ENCODE results near the gene CNGA2. TPM values are rescaled to one million over a fixed set of nuclear protein-coding genes. Genes with fewer than 3 reads are reported as not detected.
A peak's percentile ranks its signal among the peaks of the same experiment; 100 is the strongest.

Gene CNGA2
- total and polyA plus RNA-seq, 4 donors: not detected

DNA sequence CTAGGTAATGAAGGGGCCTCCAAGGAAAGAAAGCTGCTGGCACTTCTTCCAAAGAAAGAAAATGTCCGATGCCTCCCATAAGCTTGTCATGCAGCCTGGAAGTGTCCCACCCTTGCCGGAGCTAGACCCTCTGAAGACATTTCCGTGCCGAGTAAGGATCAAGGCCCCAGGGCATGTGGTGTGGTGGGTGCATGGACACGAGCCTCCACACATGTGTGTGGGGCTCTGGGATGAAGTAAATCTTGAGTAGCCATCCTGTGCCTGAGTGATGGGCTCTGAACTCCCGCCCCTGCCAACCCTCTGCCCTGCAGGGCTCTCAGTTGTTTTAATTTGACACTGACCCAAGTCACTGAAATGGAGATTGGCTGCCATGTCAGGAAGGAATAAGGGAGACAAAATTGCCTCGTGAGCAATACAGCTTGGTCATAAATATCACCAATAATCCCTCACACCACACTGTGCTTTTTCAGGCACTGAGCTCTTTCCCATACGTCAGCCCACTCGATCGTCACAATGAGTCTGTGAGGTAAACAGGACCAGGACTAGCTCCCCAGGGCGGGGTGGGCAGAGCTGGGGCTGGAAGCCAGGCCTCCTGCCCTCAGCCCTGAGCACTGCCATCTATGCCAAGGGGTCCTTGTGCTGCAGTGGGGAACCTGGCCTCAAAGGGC lies 24.6 kb downstream of the CNGA2 start:
- WGBS (ENCODE audit: insufficient coverage): 68% methylated on average over 11 of the region's 11 CpGs
- peaks cover 2% of the 10 kb centered on the region for H3K27me3 ChIP-seq (ENCODE audit: control insufficient read depth, insufficient read depth, low read length)
- no peak overlapping the region for H3K4me3 ChIP-seq (ENCODE audit: low read depth, low read length)
- no peak overlapping the region for H3K27ac ChIP-seq (ENCODE audit: low read depth, low read length)
- no peak for DNase-seq (ENCODE audit: low read depth in 4 of 6, low spot score in 6 of 6)
- peaks cover under 1% of the 10 kb centered on the region for H3K4me1 ChIP-seq (ENCODE audit: control insufficient read depth, insufficient read depth, low read length)
- H3K9me3 ChIP-seq (ENCODE audit: control insufficient read depth, insufficient read depth, low read length): no peaks in the 10 kb centered on the region
- no peaks in the 10 kb centered on the region for H3K36me3 ChIP-seq (ENCODE audit: control insufficient read depth, insufficient read depth, low read length)

DNA sequence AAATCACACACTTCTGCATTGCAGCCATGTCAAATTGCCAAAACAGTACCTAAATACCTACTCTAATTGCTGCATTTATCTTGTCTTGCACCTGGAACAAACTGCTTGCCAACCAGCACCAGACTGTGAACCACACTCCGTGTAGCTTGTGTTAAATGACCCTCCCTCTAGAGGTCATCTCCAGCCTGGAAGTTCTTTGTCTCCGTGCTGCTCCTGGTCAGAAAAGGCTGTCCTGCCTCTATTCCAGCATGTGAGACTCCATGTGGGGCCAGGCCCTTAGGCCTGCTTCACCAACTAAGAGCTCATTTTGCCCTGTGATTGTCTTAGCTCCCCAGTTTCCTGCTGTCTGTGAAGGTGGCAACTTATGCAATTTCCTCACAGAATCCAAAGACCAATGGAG lies 28.3 kb downstream of the CNGA2 start:
- no peak overlapping the region for H3K27ac ChIP-seq (ENCODE audit: low read depth, low read length)
- no peaks in the 10 kb centered on the region for H3K36me3 ChIP-seq (ENCODE audit: control insufficient read depth, insufficient read depth, low read length)
- no peak for DNase-seq (ENCODE audit: low read depth in 4 of 6, low spot score in 6 of 6)
- H3K9me3 ChIP-seq (ENCODE audit: control insufficient read depth, insufficient read depth, low read length): no peaks in the 10 kb centered on the region
- H3K4me1 ChIP-seq (ENCODE audit: control insufficient read depth, insufficient read depth, low read length): no peaks in the 10 kb centered on the region
- no peak overlapping the region for H3K4me3 ChIP-seq (ENCODE audit: low read depth, low read length)
- WGBS (ENCODE audit: insufficient coverage): 52% methylated on average over 2 of the region's 2 CpGs
- H3K27me3 ChIP-seq (ENCODE audit: control insufficient read depth, insufficient read depth, low read length): no peaks in the 10 kb centered on the region

DNA sequence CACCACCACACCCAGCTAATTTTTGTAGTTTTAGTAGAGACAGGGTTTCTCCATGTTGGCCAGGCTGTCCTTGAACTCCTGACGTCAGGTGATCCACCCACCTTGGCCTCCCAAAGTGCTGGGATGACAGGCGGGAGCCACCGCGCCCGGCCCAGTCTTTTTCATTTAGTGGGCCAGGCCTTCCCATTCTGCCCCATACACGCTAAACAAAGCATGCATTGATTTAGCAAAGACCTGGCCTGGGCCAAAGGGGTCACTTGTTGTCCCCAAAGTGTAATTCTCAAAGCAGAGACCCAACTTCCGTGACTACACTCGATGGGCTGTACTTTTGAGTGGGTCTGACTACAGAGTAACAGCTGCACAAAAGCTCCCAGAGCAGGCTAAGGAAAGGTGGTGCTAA lies 29.2 kb downstream of the CNGA2 start:
- Histone ChIP-seq H3K27me3 (ENCODE audit: control insufficient read depth, insufficient read depth, low read length) (no peaks in the 10 kb centered on the region), H3K4me3 (ENCODE audit: low read depth, low read length) (no peak overlapping the region), H3K27ac (ENCODE audit: low read depth, low read length) (no peak overlapping the region), H3K4me1 (ENCODE audit: control insufficient read depth, insufficient read depth, low read length) (no peaks in the 10 kb centered on the region), H3K36me3 (ENCODE audit: control insufficient read depth, insufficient read depth, low read length) (no peaks in the 10 kb centered on the region), H3K9me3 (ENCODE audit: control insufficient read depth, insufficient read depth, low read length) (no peaks in the 10 kb centered on the region)
- DNase-seq (ENCODE audit: low read depth in 4 of 6, low spot score in 6 of 6): no peak
- 90% methylated on average over 8 of the region's 8 CpGs for WGBS (ENCODE audit: insufficient coverage)

- no peaks in the 10 kb centered on the region for H3K27me3 ChIP-seq (ENCODE audit: control insufficient read depth, insufficient read depth, low read length)
- H3K9me3 ChIP-seq (ENCODE audit: control insufficient read depth, insufficient read depth, low read length): no peaks in the 10 kb centered on the region
- H3K4me1 ChIP-seq (ENCODE audit: control insufficient read depth, insufficient read depth, low read length): no peaks in the 10 kb centered on the region
- 91% methylated on average over 1 of the region's 2 CpGs for WGBS (ENCODE audit: insufficient coverage)
- no peak overlapping the region for H3K4me3 ChIP-seq (ENCODE audit: low read depth, low read length)
- no peak overlapping the region for H3K27ac ChIP-seq (ENCODE audit: low read depth, low read length)
- no peaks in the 10 kb centered on the region for H3K36me3 ChIP-seq (ENCODE audit: control insufficient read depth, insufficient read depth, low read length)
- DNase-seq (ENCODE audit: low read depth in 4 of 6, low spot score in 6 of 6): no peak
Measured at GRCh38 chrX:151765026-151765425, 30.5 kb downstream of the CNGA2 start.

GRCh38 chrX:151771726-151772125 lies 37.2 kb downstream of the CNGA2 start:
- Histone ChIP-seq H3K36me3 (ENCODE audit: control insufficient read depth, insufficient read depth, low read length) (no peaks in the 10 kb centered on the region), H3K27me3 (ENCODE audit: control insufficient read depth, insufficient read depth, low read length) (no peaks in the 10 kb centered on the region), H3K4me3 (ENCODE audit: low read depth, low read length) (no peak overlapping the region), H3K9me3 (ENCODE audit: control insufficient read depth, insufficient read depth, low read length) (no peaks in the 10 kb centered on the region), H3K4me1 (ENCODE audit: control insufficient read depth, insufficient read depth, low read length) (peaks cover 3% of the 10 kb centered on the region), H3K27ac (ENCODE audit: low read depth, low read length) (no peak overlapping the region)
- no peak for DNase-seq (ENCODE audit: low read depth in 4 of 6, low spot score in 6 of 6)
- WGBS (ENCODE audit: insufficient coverage): 80% methylated on average over 3 of the region's 3 CpGs

- Histone ChIP-seq H3K36me3 (ENCODE audit: control insufficient read depth, insufficient read depth, low read length) (no peaks in the 10 kb centered on the region), H3K4me1 (ENCODE audit: control insufficient read depth, insufficient read depth, low read length) (peaks cover 6% of the 10 kb centered on the region), H3K4me3 (ENCODE audit: low read depth, low read length) (no peak overlapping the region), H3K27ac (ENCODE audit: low read depth, low read length) (no peak overlapping the region), H3K27me3 (ENCODE audit: control insufficient read depth, insufficient read depth, low read length) (no peaks in the 10 kb centered on the region), H3K9me3 (ENCODE audit: control insufficient read depth, insufficient read depth, low read length) (no peaks in the 10 kb centered on the region)
- no peak for DNase-seq (ENCODE audit: low read depth in 4 of 6, low spot score in 6 of 6)
- 34% methylated on average over 5 of the region's 5 CpGs for WGBS (ENCODE audit: insufficient coverage)
Measured at GRCh38 chrX:151773434-151773833, 38.9 kb downstream of the CNGA2 start.

- Histone ChIP-seq H3K27ac (ENCODE audit: low read depth, low read length) (no peak overlapping the region), H3K4me3 (ENCODE audit: low read depth, low read length) (no peak overlapping the region), H3K27me3 (ENCODE audit: control insufficient read depth, insufficient read depth, low read length) (no peaks in the 10 kb centered on the region), H3K4me1 (ENCODE audit: control insufficient read depth, insufficient read depth, low read length) (peaks cover 6% of the 10 kb centered on the region), H3K9me3 (ENCODE audit: control insufficient read depth, insufficient read depth, low read length) (no peaks in the 10 kb centered on the region), H3K36me3 (ENCODE audit: control insufficient read depth, insufficient read depth, low read length) (no peaks in the 10 kb centered on the region)
- 71% methylated on average over 1 of the region's 3 CpGs for WGBS (ENCODE audit: insufficient coverage)
- no peak for DNase-seq (ENCODE audit: low read depth in 4 of 6, low spot score in 6 of 6)
Measured at GRCh38 chrX:151774421-151774820, 39.9 kb downstream of the CNGA2 start.

DNA sequence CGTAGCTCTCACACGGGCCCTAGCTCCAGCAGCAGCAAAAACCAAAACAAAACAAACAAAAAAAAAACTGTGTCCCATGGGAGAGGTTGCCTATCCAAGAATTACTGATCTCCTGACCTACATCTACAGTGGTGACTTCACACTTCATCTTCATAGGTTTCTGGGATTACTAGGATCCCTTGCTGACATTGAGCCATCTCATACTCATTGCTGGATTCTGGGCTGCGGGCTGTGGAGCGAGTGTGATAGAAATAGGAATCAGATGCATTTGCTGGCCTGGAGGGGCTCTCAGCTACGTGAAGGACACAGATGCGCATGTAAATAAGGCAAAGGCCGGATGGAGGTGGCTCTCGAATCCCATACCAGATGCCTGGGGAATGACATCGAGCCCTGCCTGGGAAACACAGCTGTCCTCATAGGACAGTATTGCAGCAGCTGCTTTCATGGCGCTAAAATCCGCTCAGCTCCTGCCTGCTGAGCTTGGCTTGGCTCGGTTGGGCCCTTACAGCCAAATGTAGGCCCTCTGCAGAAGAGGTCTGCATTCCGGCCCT lies 41.7 kb downstream of the CNGA2 start:
- no peaks in the 10 kb centered on the region for H3K27me3 ChIP-seq (ENCODE audit: control insufficient read depth, insufficient read depth, low read length)
- H3K27ac ChIP-seq (ENCODE audit: low read depth, low read length): no peak overlapping the region
- no peak overlapping the region for H3K4me3 ChIP-seq (ENCODE audit: low read depth, low read length)
- H3K4me1 ChIP-seq (ENCODE audit: control insufficient read depth, insufficient read depth, low read length): peaks cover 6% of the 10 kb centered on the region
- H3K36me3 ChIP-seq (ENCODE audit: control insufficient read depth, insufficient read depth, low read length): no peaks in the 10 kb centered on the region
- WGBS (ENCODE audit: insufficient coverage): 52% methylated on average over 11 of the region's 13 CpGs
- no peaks in the 10 kb centered on the region for H3K9me3 ChIP-seq (ENCODE audit: control insufficient read depth, insufficient read depth, low read length)
- DNase-seq (ENCODE audit: low read depth in 4 of 6, low spot score in 6 of 6): peak in 2 of 6 donors; percentile 12 to 33

GRCh38 chrX:151776936-151777335 lies 42.4 kb downstream of the CNGA2 start:
- Histone ChIP-seq H3K9me3 (ENCODE audit: control insufficient read depth, insufficient read depth, low read length) (no peaks in the 10 kb centered on the region), H3K36me3 (ENCODE audit: control insufficient read depth, insufficient read depth, low read length) (no peaks in the 10 kb centered on the region), H3K4me3 (ENCODE audit: low read depth, low read length) (no peak overlapping the region), H3K27me3 (ENCODE audit: control insufficient read depth, insufficient read depth, low read length) (no peaks in the 10 kb centered on the region), H3K4me1 (ENCODE audit: control insufficient read depth, insufficient read depth, low read length) (peaks cover 6% of the 10 kb centered on the region), H3K27ac (ENCODE audit: low read depth, low read length) (no peak overlapping the region)
- 82% methylated on average over 5 of the region's 5 CpGs for WGBS (ENCODE audit: insufficient coverage)
- no peak for DNase-seq (ENCODE audit: low read depth in 4 of 6, low spot score in 6 of 6)

DNA sequence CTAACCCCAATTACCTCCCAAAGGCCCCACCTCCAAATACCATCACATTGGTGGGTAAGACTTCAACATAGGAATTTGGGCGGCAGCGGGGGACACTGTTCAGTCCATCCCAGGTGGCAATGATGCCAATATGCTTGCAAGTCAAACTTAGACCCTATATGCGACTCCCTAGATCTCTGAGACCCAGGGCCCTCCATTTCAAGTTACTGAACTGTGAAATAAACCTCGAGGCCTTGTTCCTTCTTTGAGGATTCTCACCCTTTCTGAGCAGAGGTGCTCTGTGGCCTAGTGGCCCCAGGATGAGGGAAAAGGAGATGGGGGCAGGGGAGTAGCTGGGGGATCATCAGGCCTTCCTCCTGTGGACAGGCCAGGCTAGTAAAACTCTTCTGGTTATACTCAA lies 44.7 kb downstream of the CNGA2 start:
- 80% methylated on average over 2 of the region's 4 CpGs for WGBS (ENCODE audit: insufficient coverage)
- no peak for DNase-seq (ENCODE audit: low read depth in 4 of 6, low spot score in 6 of 6)
- H3K27me3 ChIP-seq (ENCODE audit: control insufficient read depth, insufficient read depth, low read length): no peaks in the 10 kb centered on the region
- no peaks in the 10 kb centered on the region for H3K36me3 ChIP-seq (ENCODE audit: control insufficient read depth, insufficient read depth, low read length)
- peaks cover 6% of the 10 kb centered on the region for H3K4me1 ChIP-seq (ENCODE audit: control insufficient read depth, insufficient read depth, low read length)
- no peaks in the 10 kb centered on the region for H3K9me3 ChIP-seq (ENCODE audit: control insufficient read depth, insufficient read depth, low read length)
- H3K27ac ChIP-seq (ENCODE audit: low read depth, low read length): no peak overlapping the region
- no peak overlapping the region for H3K4me3 ChIP-seq (ENCODE audit: low read depth, low read length)

All from spinal cord (tissue), 10 donors.